IPS-11a (cell line): ENCODE results near the gene NXPH4.

ENCODE experiments used
- H3K4me3 ChIP-seq: one replicate; pipeline ENCODE4 v1.5.1; 2013; ENCODE audit warnings: low read depth, low read length, control low read depth

Gene NXPH4

DNA sequence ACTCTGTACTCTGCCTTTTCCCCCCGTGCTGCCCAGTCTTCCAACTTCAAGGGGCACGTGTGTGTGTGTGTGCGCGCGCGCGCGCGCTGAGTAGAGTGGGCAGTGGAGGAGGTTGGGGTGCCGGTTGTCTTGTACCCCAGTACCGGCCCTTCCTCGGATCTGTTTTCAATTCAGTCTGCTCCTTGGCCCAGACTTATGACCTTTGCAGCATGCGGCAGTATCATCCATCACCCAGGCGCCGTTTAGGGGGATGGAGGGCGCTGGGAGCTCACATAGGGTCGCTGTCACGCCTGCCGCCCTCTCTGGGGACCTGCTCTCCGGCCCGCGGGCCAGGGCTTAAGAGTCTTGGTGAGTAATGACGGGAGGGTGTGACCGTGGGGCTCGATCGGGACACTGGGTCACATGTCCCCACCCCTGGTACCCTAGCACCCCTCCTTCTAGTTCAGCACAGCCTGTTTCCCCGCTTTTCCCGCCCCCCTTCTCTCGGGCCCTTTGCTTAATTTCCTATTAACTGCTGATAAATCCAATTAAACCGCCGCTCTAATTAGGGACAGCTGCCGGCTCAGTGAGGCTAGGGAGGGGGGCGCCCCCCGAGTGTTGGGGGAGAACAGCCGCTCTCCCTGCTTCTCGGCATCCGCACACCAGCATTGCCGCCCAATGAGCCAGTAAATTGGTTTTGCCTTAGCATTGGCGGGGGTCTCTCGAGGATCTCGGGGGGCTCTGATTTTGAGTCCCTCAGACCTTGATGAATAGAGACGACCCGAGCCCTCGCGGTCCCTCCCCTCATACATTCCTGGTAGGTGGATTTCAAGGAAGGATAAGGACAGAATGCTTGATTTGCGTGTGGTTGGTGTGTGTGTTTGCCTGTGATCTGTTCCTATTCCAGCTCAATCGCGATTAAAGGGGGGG lies 25.1 kb downstream of the NXPH4 start:
- peak overlapping the region; percentile 8 for H3K4me3 ChIP-seq

DNA sequence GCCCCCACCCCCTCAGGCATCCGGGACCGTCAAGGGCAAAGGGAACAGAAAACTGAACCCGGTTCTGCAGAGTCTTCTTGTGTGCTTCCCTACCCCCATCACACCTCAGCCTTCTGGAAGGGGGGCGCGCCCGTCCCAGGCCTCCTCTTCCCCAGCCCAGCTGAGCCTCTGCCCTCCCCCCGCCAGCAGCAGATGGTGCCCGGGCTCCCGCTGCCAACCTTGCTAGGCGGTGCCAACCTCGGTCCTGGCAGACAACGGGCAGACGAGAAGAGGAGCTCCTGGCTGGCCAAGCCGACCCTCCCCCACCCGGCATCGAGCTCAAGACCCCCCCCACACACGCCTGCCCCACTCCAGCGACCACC lies 25.7 kb downstream of the NXPH4 start:
- H3K4me3 ChIP-seq, result peak overlapping the region; percentile 27

DNA sequence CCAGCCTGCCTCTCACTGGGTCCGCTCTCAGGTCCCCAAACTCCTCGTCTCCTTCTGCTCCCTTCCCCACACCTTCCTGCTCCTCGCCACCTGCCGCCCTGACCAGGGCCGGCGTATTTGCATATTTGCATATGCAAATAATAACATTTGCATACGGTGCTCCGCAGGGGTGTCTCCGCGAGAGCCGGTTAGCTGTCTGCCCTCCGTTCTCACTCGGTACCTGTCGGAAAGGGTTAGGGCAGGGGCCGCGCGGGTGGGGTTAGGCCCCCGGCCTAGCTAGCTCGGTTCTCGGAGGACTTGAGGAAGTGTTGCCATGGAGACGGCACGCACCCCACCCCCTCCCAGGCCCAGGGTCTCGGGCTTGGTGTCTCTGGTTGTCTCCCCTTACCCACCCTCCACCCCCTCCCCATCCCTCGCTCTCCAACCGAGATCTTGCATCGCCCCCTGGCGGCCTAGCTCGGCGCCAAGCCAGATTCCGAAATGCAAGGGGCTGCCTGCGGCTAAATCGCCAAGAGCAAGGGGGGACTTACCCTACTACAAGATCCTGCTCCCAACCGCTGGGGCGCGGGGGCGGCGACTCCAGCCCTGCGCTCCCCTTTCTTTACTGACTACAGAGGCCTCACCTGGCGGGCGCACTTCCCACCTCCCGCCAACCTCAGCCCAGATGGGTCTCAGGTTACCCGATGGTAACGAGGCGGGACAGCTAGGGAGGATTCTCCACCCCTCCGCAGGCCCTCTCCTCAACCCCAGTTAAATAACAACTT lies 26.3 kb downstream of the NXPH4 start:
- H3K4me3 ChIP-seq, result peak overlapping the region; percentile 37

DNA sequence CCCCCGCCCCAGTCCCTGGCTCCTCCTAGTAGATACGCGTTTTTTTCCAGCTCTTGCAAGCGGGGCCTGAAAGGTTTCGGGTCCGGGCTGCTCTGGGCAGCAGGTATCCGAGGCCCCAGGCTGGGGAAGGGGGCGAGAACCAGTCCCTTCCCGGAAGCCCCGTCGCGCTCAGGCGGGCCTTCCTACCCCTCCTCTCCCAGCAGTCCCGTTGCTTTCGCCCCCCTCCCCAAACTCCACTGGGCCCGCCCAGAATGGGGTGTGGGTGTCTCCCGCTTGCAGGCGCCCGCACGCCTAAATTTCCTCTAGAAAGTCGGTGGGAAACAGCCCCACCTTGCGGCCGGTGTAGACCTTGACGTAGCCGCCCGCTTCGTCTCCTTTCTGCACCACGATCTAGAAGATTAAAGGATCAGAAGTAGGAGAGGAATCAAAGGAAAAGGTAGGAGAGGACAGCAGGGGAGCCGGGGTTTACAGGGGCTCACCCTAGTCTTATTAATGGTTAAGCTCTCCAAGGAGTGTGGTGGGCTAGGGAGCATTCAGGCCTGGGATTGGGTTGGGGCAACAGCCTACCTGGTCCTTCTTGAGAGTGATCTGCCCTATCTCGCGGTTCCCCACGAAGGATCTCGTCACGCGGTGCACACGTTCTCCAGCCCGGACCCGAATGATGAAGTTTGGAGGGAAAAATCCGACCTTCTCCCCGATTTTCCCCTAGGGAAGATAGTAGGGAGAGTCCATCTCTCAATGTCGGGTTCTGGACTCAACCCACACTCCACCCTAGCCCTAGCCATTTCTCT lies 27.1 kb downstream of the NXPH4 start:
- peak overlapping the region; percentile 37 for H3K4me3 ChIP-seq

DNA sequence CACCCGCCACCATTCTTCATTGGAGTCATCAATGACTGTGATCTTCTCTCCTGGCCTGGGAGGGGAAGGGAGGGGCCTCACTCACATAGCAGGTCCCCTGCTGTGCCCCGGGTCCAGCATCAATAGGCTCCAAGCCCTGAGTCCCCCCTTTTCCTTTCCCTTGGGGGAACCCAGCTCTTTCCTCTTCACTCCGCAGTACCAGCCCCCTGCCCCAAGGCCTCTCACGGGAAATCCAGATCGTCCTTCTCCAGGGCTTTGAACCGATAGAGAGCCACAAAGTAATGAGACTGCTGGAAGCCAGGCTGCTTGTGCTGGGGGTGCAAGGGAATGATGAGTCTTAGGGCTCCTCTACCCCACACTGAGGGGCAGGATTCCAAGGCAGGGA lies 27.7 kb downstream of the NXPH4 start:
- no peak overlapping the region for H3K4me3 ChIP-seq

DNA sequence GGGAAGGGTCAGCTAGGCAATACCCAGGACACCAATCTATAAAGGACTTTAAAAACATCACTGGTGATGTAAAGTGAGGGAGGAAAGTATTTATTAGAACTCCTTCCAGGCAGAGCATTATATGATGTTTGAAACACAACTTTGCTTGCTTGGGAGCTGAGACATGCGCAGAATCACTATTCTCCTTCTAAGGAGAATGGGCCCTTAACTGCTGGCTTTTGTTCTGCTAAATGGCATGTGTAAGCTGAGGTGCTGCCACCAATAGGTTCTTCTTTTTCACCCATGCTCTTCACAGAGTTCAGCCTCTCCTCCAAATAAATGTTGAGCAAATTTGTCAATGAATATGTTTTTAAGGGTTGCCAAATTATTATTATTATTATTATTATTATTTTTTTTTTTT lies 30.4 kb downstream of the NXPH4 start:
- no peak overlapping the region for H3K4me3 ChIP-seq

DNA sequence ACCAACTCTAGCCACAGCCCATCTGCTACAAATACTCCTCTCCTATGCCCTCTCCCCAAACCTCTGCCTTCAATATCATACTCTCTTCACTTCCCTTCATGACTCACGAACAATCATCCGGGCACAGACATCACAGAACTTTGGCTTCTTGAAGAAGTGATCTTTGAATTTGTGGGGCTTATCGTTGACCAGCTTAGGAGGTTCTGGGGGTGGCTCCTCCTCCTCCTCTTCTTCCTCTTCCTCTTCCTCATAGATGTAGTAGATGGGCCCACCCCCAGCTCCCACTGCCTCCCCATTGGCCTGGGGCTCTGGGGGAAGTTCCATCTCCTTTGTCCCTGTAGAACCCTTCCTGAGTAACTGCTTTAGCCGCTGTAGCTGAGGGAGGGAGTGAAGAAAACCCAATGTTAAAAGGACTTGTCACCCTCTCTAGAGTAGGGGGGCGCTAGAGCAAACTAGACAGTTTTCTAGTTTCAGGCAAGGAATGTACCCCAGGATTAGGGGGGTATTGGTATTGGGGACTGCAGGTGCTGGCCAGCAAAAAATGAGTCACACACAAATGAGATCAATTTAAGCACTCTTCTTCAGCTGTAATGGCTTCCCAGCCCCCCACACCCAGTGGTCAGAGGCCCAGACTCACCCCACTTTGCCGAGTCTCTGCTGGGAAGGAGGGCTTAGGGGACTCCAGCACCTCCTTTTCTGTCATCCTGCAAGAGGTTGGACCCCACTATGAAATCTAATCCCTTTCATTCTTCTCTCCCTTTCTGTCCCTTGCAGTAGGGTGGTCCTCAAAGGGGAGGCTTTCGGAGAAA lies 32.5 kb downstream of the NXPH4 start:
- no peak overlapping the region for H3K4me3 ChIP-seq

DNA sequence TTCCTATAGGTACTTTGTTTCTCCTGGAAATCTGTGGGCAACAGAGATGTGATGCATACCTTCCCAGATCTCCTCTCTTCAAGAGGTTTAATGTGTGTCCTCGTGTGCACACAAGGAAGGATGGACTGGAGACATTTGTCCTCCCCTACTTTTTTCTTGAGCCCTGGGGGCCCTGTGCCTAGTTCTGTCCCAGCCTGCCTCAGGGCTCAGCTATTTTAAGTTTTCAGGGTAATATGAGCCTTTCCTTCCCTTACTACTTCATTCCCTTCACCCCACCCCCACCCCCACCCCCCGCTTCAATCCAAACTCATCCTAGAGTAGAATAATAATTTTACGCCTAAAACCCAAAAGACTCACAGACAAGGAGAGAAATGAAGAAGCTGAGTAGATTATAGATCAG lies 33.9 kb downstream of the NXPH4 start:
- H3K4me3 ChIP-seq, result no peak overlapping the region

DNA sequence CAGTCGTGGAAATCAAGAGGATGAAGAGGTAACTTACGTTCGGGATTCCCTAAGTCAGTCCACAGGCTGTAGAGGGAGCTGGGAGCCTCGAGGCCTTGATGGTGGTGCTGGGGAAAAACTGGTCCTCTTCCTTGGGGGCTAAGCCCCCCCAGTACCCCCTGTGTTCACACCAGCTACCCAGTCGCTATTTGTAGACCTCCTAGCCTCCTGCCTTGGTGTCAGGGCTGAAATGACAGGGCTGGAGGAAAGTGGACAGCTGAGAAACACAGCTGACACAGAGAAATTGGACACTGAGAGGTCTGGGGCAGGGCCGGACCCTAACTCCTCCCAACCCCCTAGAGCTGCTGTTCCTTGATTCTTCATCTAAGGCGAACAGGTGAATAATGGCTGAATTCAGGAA lies 34.4 kb downstream of the NXPH4 start, which contains the start of gene STAC3:
Gene STAC3 (minus strand): TSS at position 232 of the 400 bp plus-strand sequence. CDS start 1,551 bp downstream, outside the sequence.
- H3K4me3 ChIP-seq, result no peak within 1 kb of the TSS

DNA sequence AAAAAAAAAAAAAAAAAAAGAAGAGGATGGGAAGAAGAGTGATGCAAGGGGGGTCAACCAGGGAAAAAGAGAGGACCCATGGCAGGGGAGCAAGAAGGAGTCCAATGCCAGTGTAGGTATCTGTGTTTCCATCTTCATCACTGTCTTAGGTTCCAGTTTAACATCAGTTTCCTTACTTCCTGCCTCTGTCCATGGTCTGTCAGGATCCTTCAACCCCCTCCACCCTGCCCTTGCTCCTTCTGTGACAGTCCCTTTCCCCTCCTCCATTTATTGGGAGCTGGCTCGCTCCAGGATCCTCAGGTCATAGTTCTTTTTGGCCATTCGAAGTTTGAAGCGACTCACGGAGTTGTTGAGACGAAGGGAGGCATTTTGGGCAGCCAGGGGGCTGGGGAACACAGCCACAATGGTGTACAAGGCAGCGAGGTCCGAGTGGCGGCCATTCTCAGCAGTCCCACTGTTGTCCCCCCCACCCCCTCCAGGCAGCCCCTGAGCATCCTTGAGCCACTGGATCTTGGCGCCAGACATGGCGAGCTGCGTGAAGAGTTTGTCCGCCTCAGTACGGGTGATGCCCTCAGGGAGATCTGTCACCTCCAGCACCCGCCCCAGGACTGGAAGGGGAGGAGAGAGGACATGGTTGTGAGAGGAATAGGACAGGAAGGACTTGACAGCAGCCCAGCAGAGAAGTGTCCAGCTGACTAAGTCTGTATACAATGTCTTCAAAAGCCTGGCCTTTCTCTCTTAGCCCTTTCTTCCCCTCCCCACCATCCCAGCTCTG lies 38.1 kb downstream of the NXPH4 start:
- no peak overlapping the region for H3K4me3 ChIP-seq

DNA sequence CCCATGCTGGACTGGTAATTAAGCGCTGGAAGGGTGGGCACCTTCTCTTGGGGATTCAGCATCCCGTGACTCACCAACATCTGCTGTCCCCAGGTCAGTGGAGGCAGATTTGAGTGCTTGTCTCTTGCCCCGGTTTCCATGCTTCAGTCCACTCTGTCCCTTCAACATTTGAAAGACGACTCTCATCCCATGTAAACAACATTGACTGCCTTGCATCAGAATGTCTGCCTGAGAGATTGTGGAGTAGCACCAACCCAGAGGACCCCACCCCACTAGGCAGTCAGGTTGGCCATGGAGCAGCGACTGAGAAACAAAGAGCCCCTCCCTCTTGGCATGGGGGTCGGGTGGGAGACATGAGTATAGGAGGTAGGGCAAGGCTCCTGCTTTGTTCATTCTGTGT lies 39.3 kb downstream of the NXPH4 start:
- H3K4me3 ChIP-seq, result no peak overlapping the region

DNA sequence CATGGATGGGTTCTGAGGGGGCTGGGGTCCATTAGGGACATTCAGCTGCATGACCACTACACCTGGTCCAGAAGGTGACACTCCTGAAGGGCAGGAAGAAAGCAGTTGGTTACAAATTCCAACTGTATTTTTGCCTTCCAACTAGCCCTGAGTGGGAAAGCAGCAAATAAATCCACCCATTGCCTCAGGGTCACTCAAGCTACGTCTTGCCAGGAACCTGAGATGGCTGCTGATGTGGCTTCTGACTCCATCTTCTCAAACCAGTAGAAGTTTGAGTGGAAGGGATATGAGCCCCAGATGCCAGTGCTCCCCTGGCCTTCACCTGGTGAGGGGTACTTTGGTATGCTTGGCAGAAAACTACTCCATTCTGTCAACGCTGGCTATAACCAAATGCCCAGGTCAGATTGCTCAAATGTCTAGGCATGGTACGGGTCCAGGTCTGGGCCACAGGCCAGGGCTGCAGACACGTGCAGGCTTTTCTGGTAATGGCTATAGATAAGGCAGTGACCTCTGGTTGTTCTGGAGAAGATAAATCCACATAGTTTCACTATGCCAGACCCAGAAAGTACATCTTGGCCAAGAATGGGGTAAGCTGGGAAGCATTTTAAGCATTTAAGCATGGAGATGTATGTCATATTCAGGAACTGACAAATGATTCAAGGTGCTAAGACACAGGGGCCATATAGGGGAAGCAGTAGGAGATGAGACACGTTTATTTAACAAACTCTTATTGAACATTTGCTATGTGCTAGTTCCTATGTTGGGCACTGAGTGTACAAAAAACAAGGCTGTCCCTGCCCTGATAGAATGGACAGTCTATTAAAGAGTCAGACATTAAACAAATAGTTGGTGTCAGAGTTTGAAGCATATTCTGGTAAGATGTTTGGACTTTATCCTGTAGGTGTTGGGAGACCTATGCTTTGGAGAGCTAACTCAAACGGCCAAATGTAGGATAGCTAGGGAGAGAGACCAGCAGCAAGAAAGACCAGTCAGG lies 42.7 kb downstream of the NXPH4 start:
- H3K4me3 ChIP-seq, result no peak overlapping the region

DNA sequence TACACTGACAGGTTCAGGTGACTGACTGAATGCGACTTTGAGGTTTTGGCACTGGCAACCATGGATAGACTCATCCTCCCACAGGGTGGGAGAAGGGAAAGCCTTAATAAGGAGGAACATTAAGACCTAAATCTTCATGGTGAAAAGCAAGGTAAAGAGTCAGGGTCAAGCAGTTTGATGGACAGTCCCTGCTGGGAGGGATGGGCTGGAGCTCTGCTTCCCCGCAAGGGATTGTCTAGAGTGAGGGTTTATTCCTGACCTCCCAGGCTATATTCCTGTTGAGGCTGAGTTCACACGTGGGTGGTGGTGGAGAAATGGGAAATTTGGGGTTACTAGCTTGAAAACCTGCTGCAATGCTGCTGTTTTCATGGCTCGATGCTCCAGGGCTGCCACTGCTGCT lies 43.8 kb downstream of the NXPH4 start:
- no peak overlapping the region for H3K4me3 ChIP-seq

DNA sequence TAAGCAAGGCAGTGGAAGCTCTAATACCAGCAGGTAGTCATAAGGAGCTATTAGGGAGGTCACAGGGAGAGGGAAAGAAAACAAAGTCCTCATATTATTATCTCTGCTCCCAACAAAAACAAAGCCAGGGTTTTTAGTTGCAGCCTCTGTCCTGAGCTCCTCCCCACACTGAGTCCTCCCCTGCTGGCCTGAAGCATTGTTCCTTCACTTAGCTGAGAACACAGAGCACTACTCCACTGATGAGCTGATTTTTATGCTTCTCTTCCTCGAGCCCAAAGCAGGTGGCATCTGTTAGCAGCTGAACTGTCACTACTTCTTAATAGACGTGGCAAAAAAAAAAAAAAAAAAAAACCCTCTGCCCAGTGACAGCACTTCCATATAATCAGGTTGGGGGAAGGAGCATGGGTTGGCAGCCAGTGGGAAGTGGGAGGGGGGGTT lies 44.9 kb downstream of the NXPH4 start:
- H3K4me3 ChIP-seq, result no peak overlapping the region

DNA sequence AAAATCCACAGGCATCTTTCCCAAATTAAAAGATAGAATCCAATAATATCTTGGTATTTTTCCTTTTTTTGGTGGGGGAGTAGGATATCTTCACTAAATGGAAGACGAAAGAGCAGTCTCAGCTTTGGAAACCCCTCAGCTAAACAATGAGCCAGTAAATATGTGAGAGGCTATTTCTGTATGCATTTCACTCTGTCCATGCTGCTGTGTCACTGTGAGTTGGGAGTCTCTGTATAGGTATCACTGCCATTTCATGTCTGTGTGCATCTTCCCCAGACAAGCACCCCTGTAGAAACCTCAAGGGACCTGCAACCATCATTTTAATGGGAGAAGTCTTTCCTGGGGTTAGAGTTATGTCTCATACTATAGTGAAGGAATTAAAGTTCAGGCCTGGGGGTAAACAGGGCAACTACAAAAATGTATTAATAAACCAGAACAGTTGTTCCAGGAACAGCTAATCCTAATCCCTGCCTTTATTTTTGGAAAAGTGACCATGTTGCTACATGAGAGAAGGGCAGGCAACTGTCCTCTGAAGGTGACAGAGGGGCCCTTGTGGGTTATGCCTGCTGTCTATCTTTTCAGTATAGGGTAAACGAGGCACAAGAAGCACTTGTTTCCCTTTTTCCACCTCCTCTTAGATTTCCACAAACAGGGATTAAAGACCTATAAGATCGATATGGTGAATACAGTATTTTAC lies 45.7 kb downstream of the NXPH4 start:
- no peak overlapping the region for H3K4me3 ChIP-seq

DNA sequence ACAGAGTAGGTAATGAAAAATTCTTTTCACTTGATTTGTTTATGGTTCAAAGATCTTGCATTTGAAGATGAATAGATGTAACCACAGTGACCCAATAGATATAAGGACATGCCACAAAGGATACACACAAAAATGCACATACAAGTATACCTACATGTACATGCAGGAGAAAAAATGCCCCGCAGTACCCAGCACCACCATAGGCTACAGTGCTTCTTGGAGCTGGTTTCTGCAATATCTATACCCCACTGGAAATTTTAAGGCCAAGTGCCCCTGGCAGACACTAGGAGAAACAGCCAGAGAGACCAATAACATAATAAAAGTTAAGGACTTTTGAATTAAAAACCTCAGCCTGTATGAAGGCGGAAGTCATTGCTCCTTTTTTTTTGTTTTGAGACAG lies 46.5 kb downstream of the NXPH4 start:
- H3K4me3 ChIP-seq, result no peak overlapping the region

DNA sequence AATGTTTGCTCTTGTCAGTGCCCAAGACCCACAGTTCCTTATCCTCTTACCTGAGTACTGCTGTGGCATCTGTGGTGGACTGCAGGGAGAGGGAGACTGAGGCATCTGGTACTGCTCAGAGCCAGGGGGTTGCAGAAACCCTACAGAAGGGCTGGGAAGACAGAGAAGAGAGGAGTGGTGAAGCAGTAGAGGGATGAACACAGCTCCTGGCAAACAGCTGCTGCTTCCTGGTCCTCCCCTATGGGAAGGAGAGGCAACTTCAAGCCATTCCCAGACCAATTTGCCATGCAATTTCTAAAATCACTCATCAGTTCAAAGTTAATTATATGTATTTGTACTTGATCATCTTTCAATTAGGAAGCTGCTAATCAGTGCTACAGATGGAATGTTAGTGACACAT lies 50.1 kb downstream of the NXPH4 start:
- no peak overlapping the region for H3K4me3 ChIP-seq

DNA sequence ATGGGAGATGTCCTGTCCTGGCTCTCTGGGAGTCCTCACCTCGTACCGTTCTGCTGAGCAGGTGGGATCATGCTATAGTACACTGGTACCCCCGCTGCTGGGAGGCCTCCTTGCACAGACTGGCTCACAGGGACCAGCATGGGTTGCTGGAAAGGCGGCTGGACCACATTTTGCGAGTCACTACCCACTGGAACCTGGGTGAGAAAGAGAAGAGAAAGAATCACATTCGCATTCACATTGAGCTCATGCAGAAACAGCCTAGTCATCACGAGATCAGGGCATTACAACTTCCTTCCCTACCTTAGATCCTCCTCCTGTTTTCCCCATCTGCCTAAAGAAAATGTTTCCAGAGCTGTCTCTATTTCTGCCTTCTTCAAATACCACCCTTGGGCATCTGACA lies 51.7 kb downstream of the NXPH4 start:
- no peak overlapping the region for H3K4me3 ChIP-seq
